ENCODE measurements around the gene MINDY2. TPM values are rescaled to one million over a fixed set of nuclear protein-coding genes. Genes with fewer than 3 reads are reported as not detected.

MINDY2 gene
- total and polyA plus RNA-seq, 4 donors = 1.5 to 7.0 (median 5.1) TPM

- no peak for DNase-seq (ENCODE audit: low spot score)
- no peak for TF ChIP-seq GABPA (IDR thresholded peaks at IDR 0.05 in 1 of 2, conservative IDR thresholded peaks at IDR 0.05 in 1 of 2)
- no peak for TF ChIP-seq TAF1 (conservative IDR thresholded peaks at IDR 0.05)
- no peak for TF ChIP-seq EGR1 (IDR thresholded peaks at IDR 0.05; ENCODE audit: low read depth in 2 of 2)
- TF ChIP-seq FOXA1 (IDR thresholded peaks at IDR 0.05) = no peak
- TF ChIP-seq, protein P1, sequence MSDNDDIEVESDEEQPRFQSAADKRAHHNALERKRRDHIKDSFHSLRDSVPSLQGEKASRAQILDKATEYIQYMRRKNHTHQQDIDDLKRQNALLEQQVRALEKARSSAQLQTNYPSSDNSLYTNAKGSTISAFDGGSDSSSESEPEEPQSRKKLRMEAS (IDR thresholded peaks at IDR 0.05) = no peak
- TF ChIP-seq, protein P2, sequence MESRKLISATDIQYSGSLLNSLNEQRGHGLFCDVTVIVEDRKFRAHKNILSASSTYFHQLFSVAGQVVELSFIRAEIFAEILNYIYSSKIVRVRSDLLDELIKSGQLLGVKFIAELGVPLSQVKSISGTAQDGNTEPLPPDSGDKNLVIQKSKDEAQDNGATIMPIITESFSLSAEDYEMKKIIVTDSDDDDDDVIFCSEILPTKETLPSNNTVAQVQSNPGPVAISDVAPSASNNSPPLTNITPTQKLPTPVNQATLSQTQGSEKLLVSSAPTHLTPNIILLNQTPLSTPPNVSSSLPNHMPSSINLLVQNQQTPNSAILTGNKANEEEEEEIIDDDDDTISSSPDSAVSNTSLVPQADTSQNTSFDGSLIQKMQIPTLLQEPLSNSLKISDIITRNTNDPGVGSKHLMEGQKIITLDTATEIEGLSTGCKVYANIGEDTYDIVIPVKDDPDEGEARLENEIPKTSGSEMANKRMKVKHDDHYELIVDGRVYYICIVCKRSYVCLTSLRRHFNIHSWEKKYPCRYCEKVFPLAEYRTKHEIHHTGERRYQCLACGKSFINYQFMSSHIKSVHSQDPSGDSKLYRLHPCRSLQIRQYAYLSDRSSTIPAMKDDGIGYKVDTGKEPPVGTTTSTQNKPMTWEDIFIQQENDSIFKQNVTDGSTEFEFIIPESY (IDR thresholded peaks at IDR 0.05) = no peak
- no peak for TF ChIP-seq YY1 (IDR thresholded peaks at IDR 0.05)
- TF ChIP-seq, protein P3, sequence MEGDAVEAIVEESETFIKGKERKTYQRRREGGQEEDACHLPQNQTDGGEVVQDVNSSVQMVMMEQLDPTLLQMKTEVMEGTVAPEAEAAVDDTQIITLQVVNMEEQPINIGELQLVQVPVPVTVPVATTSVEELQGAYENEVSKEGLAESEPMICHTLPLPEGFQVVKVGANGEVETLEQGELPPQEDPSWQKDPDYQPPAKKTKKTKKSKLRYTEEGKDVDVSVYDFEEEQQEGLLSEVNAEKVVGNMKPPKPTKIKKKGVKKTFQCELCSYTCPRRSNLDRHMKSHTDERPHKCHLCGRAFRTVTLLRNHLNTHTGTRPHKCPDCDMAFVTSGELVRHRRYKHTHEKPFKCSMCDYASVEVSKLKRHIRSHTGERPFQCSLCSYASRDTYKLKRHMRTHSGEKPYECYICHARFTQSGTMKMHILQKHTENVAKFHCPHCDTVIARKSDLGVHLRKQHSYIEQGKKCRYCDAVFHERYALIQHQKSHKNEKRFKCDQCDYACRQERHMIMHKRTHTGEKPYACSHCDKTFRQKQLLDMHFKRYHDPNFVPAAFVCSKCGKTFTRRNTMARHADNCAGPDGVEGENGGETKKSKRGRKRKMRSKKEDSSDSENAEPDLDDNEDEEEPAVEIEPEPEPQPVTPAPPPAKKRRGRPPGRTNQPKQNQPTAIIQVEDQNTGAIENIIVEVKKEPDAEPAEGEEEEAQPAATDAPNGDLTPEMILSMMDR (IDR thresholded peaks at IDR 0.05; ENCODE audit: low read depth, low read length, missing input control) = no peak
- no peak for TF ChIP-seq NR2F2 (IDR thresholded peaks at IDR 0.05)
- TF ChIP-seq HNF4G (IDR thresholded peaks at IDR 0.05) = no peak
- no peak for TF ChIP-seq JUND (IDR thresholded peaks at IDR 0.05)
- TF ChIP-seq, protein P4, sequence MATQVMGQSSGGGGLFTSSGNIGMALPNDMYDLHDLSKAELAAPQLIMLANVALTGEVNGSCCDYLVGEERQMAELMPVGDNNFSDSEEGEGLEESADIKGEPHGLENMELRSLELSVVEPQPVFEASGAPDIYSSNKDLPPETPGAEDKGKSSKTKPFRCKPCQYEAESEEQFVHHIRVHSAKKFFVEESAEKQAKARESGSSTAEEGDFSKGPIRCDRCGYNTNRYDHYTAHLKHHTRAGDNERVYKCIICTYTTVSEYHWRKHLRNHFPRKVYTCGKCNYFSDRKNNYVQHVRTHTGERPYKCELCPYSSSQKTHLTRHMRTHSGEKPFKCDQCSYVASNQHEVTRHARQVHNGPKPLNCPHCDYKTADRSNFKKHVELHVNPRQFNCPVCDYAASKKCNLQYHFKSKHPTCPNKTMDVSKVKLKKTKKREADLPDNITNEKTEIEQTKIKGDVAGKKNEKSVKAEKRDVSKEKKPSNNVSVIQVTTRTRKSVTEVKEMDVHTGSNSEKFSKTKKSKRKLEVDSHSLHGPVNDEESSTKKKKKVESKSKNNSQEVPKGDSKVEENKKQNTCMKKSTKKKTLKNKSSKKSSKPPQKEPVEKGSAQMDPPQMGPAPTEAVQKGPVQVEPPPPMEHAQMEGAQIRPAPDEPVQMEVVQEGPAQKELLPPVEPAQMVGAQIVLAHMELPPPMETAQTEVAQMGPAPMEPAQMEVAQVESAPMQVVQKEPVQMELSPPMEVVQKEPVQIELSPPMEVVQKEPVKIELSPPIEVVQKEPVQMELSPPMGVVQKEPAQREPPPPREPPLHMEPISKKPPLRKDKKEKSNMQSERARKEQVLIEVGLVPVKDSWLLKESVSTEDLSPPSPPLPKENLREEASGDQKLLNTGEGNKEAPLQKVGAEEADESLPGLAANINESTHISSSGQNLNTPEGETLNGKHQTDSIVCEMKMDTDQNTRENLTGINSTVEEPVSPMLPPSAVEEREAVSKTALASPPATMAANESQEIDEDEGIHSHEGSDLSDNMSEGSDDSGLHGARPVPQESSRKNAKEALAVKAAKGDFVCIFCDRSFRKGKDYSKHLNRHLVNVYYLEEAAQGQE (IDR thresholded peaks at IDR 0.05) = no peak
- no peak for TF ChIP-seq SP1 (IDR thresholded peaks at IDR 0.05)
- no peak for TF ChIP-seq RAD21 (IDR thresholded peaks at IDR 0.05)
- no peak for TF ChIP-seq FOXA2 (IDR thresholded peaks at IDR 0.05)
- TF ChIP-seq, protein P5, sequence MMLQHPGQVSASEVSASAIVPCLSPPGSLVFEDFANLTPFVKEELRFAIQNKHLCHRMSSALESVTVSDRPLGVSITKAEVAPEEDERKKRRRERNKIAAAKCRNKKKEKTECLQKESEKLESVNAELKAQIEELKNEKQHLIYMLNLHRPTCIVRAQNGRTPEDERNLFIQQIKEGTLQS (IDR thresholded peaks at IDR 0.05) = no peak
- Histone ChIP-seq H3K4me3 (ENCODE audit: low read depth in 1 of 3, low read length in 3 of 3) (no peak overlapping the region), H3K9me3 (ENCODE audit: control insufficient read depth in 4 of 4, low read length in 3 of 4) (no peaks in the 10 kb centered on the region), H3K36me3 (ENCODE audit: control insufficient read depth in 4 of 4, insufficient read depth in 3 of 4, low read depth in 1 of 4, low read length in 3 of 4) (no peaks in the 10 kb centered on the region), H3K4me1 (ENCODE audit: control insufficient read depth in 4 of 4, insufficient read depth in 4 of 4, low read length in 3 of 4) (peaks cover 0 to 4% (median 0%) of the 10 kb centered on the region in 4 donors), H3K27me3 (ENCODE audit: control insufficient read depth in 4 of 4, insufficient read depth in 4 of 4, low read length in 3 of 4) (no peaks in the 10 kb centered on the region), H3K27ac (ENCODE audit: low read depth in 1 of 2, low read length in 2 of 2) (no peak overlapping the region), H3K9ac (ENCODE audit: low read depth in 1 of 2, low read length in 2 of 2) (no peak overlapping the region)
- 93% methylated on average over 1 of the region's 1 CpG for WGBS
These were observed 8.5 kb downstream of the MINDY2 start for GRCh38 chr15:58779554-58779953.

DNA sequence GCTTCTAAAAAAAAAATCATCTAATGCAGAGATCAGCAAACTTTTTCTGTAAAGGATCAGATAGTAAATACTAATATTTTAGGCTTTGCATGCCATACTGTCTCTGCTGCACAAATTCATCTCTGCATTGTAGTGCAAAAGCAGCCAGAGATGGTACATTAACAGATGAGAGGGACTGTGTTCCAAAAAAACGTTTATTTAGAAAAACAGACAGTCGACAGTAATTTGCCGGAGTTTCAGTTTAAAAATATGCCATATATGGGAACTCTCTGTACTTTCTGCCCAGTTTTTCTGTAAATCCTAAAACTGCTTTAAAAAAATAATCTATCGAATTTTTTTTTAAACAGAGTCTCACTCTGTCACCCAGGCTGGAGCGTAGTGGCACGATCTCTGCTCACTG is 14.3 kb downstream of the MINDY2 start:
- H3K36me3 ChIP-seq (ENCODE audit: control insufficient read depth in 4 of 4, insufficient read depth in 3 of 4, low read depth in 1 of 4, low read length in 3 of 4) = no peaks in the 10 kb centered on the region
- TF ChIP-seq RXRA (IDR thresholded peaks at IDR 0.05) (no peak), YY1 (IDR thresholded peaks at IDR 0.05) (no peak), SP1 (IDR thresholded peaks at IDR 0.05) (no peak), EGR1 (IDR thresholded peaks at IDR 0.05; ENCODE audit: low read depth in 2 of 2) (no peak), NR2F2 (IDR thresholded peaks at IDR 0.05) (no peak), JUND (IDR thresholded peaks at IDR 0.05) (no peak), HNF4A (conservative IDR thresholded peaks at IDR 0.05) (no peak), HNF4G (IDR thresholded peaks at IDR 0.05) (no peak), TAF1 (conservative IDR thresholded peaks at IDR 0.05) (no peak), RAD21 (IDR thresholded peaks at IDR 0.05) (no peak), FOXA2 (IDR thresholded peaks at IDR 0.05) (no peak), GABPA (IDR thresholded peaks at IDR 0.05 in 1 of 2, conservative IDR thresholded peaks at IDR 0.05 in 1 of 2) (no peak), FOXA1 (IDR thresholded peaks at IDR 0.05) (no peak)
- TF ChIP-seq, protein P3 (IDR thresholded peaks at IDR 0.05; ENCODE audit: low read depth, low read length, missing input control) = no peak
- TF ChIP-seq, protein P1 (IDR thresholded peaks at IDR 0.05) = no peak
- H3K27me3 ChIP-seq (ENCODE audit: control insufficient read depth in 4 of 4, insufficient read depth in 4 of 4, low read length in 3 of 4) = no peaks in the 10 kb centered on the region
- no peaks in the 10 kb centered on the region for H3K9me3 ChIP-seq (ENCODE audit: control insufficient read depth in 4 of 4, low read length in 3 of 4)
- no peak overlapping the region for H3K4me3 ChIP-seq (ENCODE audit: low read depth in 1 of 3, low read length in 3 of 3)
- H3K27ac ChIP-seq (ENCODE audit: low read depth in 1 of 2, low read length in 2 of 2) = no peak overlapping the region
- H3K4me1 ChIP-seq (ENCODE audit: control insufficient read depth in 4 of 4, insufficient read depth in 4 of 4, low read length in 3 of 4) = no peaks in the 10 kb centered on the region
- 68% methylated on average over 6 of the region's 6 CpGs for WGBS
- no peak for DNase-seq (ENCODE audit: low spot score)
- H3K9ac ChIP-seq (ENCODE audit: low read depth in 1 of 2, low read length in 2 of 2) = no peak overlapping the region

Measured in liver (tissue), 9 donors.